Cerebellar nuclear complex (tissue), 1 donor: Measurements from ENCODE around the gene CCDC28A.

Experiments
- DNase-seq, 2 experiments: peaks; one replicate each; lab custom pipeline; 2025; lab: John Stamatoyannopoulos, UW

Gene CCDC28A

GRCh38 chr6:138833816-138834539 lies 60.4 kb downstream of the CCDC28A start:
- DNase-seq: no peak

GRCh38 chr6:138837246-138837645 lies 63.7 kb downstream of the CCDC28A start:
- DNase-seq: no peak
